GM23248 (cell line): ENCODE measurements around the gene ADIPOR2. TPM values are rescaled to one million over a fixed set of nuclear protein-coding genes. Genes with fewer than 3 reads are reported as not detected.
"Not testable (repeated sequence)": the region's sequence is repeated elsewhere in the genome, so short reads cannot be mapped to it uniquely, and the experiment has no call there.

Source experiments
- DNase-seq: peaks from one replicate; pipeline ENCODE4 v3.0.0-alpha.2; 2015
- H2AFZ ChIP-seq: fragments of 200-600 bp; sonication (generic); 2 replicates; pipeline ENCODE4 v1.6.1; 2016; ENCODE audit warnings: antibody characterized with exemption
- H3F3A ChIP-seq: fragments of 200-600 bp; sonication (generic); 2 replicates; pipeline ENCODE4 v1.6.1; 2016; ENCODE audit warnings: mild to moderate bottlenecking, antibody characterized with exemption, mixed run types; ENCODE audit not compliant: insufficient read depth
- H3K27ac ChIP-seq: fragments of 200-600 bp; sonication (generic); 2 replicates; pipeline ENCODE4 v1.5.1; 2016; ENCODE audit warnings: mild to moderate bottlenecking
- H3K27me3 ChIP-seq: fragments of 200-600 bp; sonication (generic); replicated peaks from 2 replicates; pipeline ENCODE4 v1.6.1; 2016; ENCODE audit warnings: mild to moderate bottlenecking; ENCODE audit not compliant: insufficient read depth
- H3K36me3 ChIP-seq: fragments of 200-600 bp; sonication (generic); 2 replicates; pipeline ENCODE4 v1.6.1; 2016; ENCODE audit warnings: low read depth, mild to moderate bottlenecking
- H3K4me1 ChIP-seq: fragments of 200-600 bp; sonication (generic); 2 replicates; pipeline ENCODE4 v1.6.1; 2016; ENCODE audit warnings: mild to moderate bottlenecking; ENCODE audit not compliant: insufficient read depth
- H3K4me2 ChIP-seq: fragments of 200-600 bp; sonication (generic); one replicate; pipeline ENCODE4 v1.6.1; 2016; ENCODE audit warnings: mild to moderate bottlenecking; ENCODE audit not compliant: unreplicated experiment
- H3K4me3 ChIP-seq: fragments of 200-600 bp; sonication (generic); 2 replicates; pipeline ENCODE4 v1.5.1; 2016; ENCODE audit warnings: mild to moderate bottlenecking
- H3K79me2 ChIP-seq: fragments of 200-600 bp; sonication (generic); 2 replicates; pipeline ENCODE4 v1.6.1; 2016; ENCODE audit warnings: mild to moderate bottlenecking; ENCODE audit not compliant: insufficient read depth
- H3K9ac ChIP-seq: fragments of 200-600 bp; sonication (generic); 2 replicates; pipeline ENCODE4 v1.6.1; 2016; ENCODE audit warnings: mild to moderate bottlenecking
- H3K9me2 ChIP-seq: fragments of 200-600 bp; sonication (generic); 2 replicates; pipeline ENCODE4 v1.6.1; 2016; ENCODE audit warnings: mixed run types, mild to moderate bottlenecking, moderate library complexity; ENCODE audit not compliant: insufficient read depth
- H3K9me3 ChIP-seq: fragments of 200-600 bp; sonication (generic); one replicate; pipeline ENCODE4 v1.6.1; 2017; ENCODE audit warnings: low read depth
- H4K20me1 ChIP-seq: fragments of 200-600 bp; sonication (generic); 2 replicates; pipeline ENCODE4 v1.6.0; 2016; ENCODE audit not compliant: insufficient read depth
- EZH2 ChIP-seq: fragments of 200-600 bp; sonication (generic); IDR thresholded peaks from 2 replicates; pipeline ENCODE4 v1.6.1; 2018; ENCODE audit warnings: antibody characterized with exemption, mild to moderate bottlenecking; ENCODE audit not compliant: insufficient read depth, poor library complexity, severe bottlenecking
- EZH2phosphoT487 ChIP-seq: fragments of 200-600 bp; sonication (generic); IDR thresholded peaks from 2 replicates; pipeline ENCODE4 v1.6.1; 2018; ENCODE audit warnings: antibody characterized with exemption, moderate library complexity, mild to moderate bottlenecking, low read depth; ENCODE audit not compliant: insufficient read depth
- WGBS, 2 experiments: methylation state at CpG; one replicate each; pipeline ENCODE4 v1.1.6; 2015 to 2017; ENCODE audit warnings: low lambda C conversion rate in 2 of 2, low coverage in 1 of 2; ENCODE audit errors: missing lambda C conversion rate in 2 of 2; 5-methylcytosine and 5-hydroxymethylcytosine counted together
- in situ Hi-C: fragments of 300-500 bp; cut with MboI; formaldehyde crosslinking; loops from 2 replicates; pipeline ENCODE4 v1.15.0; 2020
- polyA plus RNA-seq: library from polyadenylated mRNA; unstranded; fragments of >200 nt; fragmentation: Nextera tagmentation; extraction: Ambion mirVana; gene quantifications from 2 replicates; pipeline ENCODE4 v1.2.1, GENCODE V29; 2016
- total RNA-seq: library from RNA; depleted of rRNA; stranded (reverse); fragments of >200 nt; shearing (Covaris generic); gene quantifications from 2 replicates; pipeline ENCODE4 v1.2.3, GENCODE V29; 2014

Gene ADIPOR2
- total and polyA plus RNA-seq, 2 experiments from 2014 or later, result 4.2 to 18.8 TPM

GRCh38 chr12:1816730-1817348 is 126.0 kb downstream of the ADIPOR2 start:
- Histone ChIP-seq H3K27ac (no peak overlapping the region), H3K9me3 (no peaks in the 10 kb centered on the region), H3K4me2 (no peak overlapping the region), H4K20me1 (no peaks in the 10 kb centered on the region), H3K36me3 (no peaks in the 10 kb centered on the region), H3F3A (no peaks in the 10 kb centered on the region), H3K27me3 (peaks cover 37% of the 10 kb centered on the region), H2AFZ (no peak overlapping the region), H3K9me2 (no peaks in the 10 kb centered on the region), H3K9ac (no peak overlapping the region), H3K4me1 (no peaks in the 10 kb centered on the region), H3K4me3 (no peak overlapping the region), H3K79me2 (no peaks in the 10 kb centered on the region)
- no peak for DNase-seq
- 77 to 82% methylated on average over 9 of the region's 9 CpGs for WGBS, 2 experiments
- TF ChIP-seq EZH2phosphoT487 (no peak), EZH2 (no peak)
- in situ Hi-C loops, result loop anchor here (25.0 kb wide), 1 partner anchor 770 kb away; no protein-coding TSS in a partner anchor

- not testable (repeated sequence) for H2AFZ ChIP-seq, H3K4me2 ChIP-seq, H3K36me3 ChIP-seq, H3K4me1 ChIP-seq, H3F3A ChIP-seq, DNase-seq, H3K79me2 ChIP-seq, H3K9me3 ChIP-seq, H3K9me2 ChIP-seq, H3K9ac ChIP-seq, H3K27ac ChIP-seq, H3K4me3 ChIP-seq, H4K20me1 ChIP-seq
- 67 to 74% methylated on average over 6 to 28 of the region's 28 CpGs for WGBS, 2 experiments
- in situ Hi-C loops, result loop anchor here (25.0 kb wide), 1 partner anchor 769 kb away; no protein-coding TSS in a partner anchor
- peaks cover 44% of the 10 kb centered on the region for H3K27me3 ChIP-seq
These were observed 127.1 kb downstream of the ADIPOR2 start for GRCh38 chr12:1817928-1818327.

GRCh38 chr12:1819050-1819449 is 128.2 kb downstream of the ADIPOR2 start:
- H3K4me3 ChIP-seq, result no peak overlapping the region
- WGBS, 2 experiments, result 53 to 56% methylated on average over 9 of the region's 9 CpGs
- no peaks in the 10 kb centered on the region for H3K9me2 ChIP-seq
- no peaks in the 10 kb centered on the region for H3K79me2 ChIP-seq
- TF ChIP-seq EZH2 (no peak), EZH2phosphoT487 (no peak)
- no peaks in the 10 kb centered on the region for H3K9me3 ChIP-seq
- no peaks in the 10 kb centered on the region for H3F3A ChIP-seq
- H3K36me3 ChIP-seq, result no peaks in the 10 kb centered on the region
- no peaks in the 10 kb centered on the region for H4K20me1 ChIP-seq
- no peak overlapping the region for H3K9ac ChIP-seq
- in situ Hi-C loops, result loop anchor here (25.0 kb wide), 1 partner anchor 768 kb away; no protein-coding TSS in a partner anchor
- DNase-seq, result no peak
- no peak overlapping the region for H2AFZ ChIP-seq
- no peaks in the 10 kb centered on the region for H3K4me1 ChIP-seq
- no peak overlapping the region for H3K4me2 ChIP-seq
- peaks cover 54% of the 10 kb centered on the region for H3K27me3 ChIP-seq
- no peak overlapping the region for H3K27ac ChIP-seq

- no peaks in the 10 kb centered on the region for H3K4me1 ChIP-seq
- 27 to 30% methylated on average over 6 of the region's 6 CpGs for WGBS, 2 experiments
- H4K20me1 ChIP-seq, result no peaks in the 10 kb centered on the region
- H3K4me3 ChIP-seq, result no peak overlapping the region
- H3K27ac ChIP-seq, result no peak overlapping the region
- H3K27me3 ChIP-seq, result peaks cover 59% of the 10 kb centered on the region
- TF ChIP-seq EZH2, result no peak
- no peak for TF ChIP-seq EZH2phosphoT487
- no peaks in the 10 kb centered on the region for H3K9me2 ChIP-seq
- in situ Hi-C loops, result loop anchor here (25.0 kb wide), 1 partner anchor 768 kb away; no protein-coding TSS in a partner anchor
- H3K9me3 ChIP-seq, result no peaks in the 10 kb centered on the region
- H3K79me2 ChIP-seq, result no peaks in the 10 kb centered on the region
- H2AFZ ChIP-seq, result no peak overlapping the region
- H3K4me2 ChIP-seq, result no peak overlapping the region
- H3F3A ChIP-seq, result no peaks in the 10 kb centered on the region
- H3K36me3 ChIP-seq, result no peaks in the 10 kb centered on the region
- no peak overlapping the region for H3K9ac ChIP-seq
- DNase-seq, result no peak
These were observed 128.7 kb downstream of the ADIPOR2 start for GRCh38 chr12:1819571-1819970.
